Lung (tissue), 12 donors: ENCODE measurements around the gene HLA-DPB1. TPM values are rescaled to one million over a fixed set of nuclear protein-coding genes. Genes with fewer than 3 reads are reported as not detected.

Source experiments
- ATAC-seq: fragments of 200-7000 bp; cut with Tn5 transposase; one replicate; pipeline ENCODE4 v1.9.1; 2020; ENCODE audit warnings: moderate number of reproducible peaks; ENCODE audit not compliant: insufficient read depth, low FRiP score
- DNase-seq, 3 donors: peaks; one replicate each; pipeline ENCODE4 v3.0.0-alpha.2; 2013 to 2017
- H3K27ac ChIP-seq, 2 donors: one replicate each; pipeline ENCODE4 v1.5.1; 2013; ENCODE audit warnings: mild to moderate bottlenecking in 2 of 2, moderate library complexity in 2 of 2, control low read depth in 1 of 2, inconsistent platforms in 1 of 2, low read depth in 1 of 2, low read length in 1 of 2
- H3K27me3 ChIP-seq, 3 donors: one replicate each; pipeline ENCODE4 v1.5.1; 2013; ENCODE audit warnings: low read length in 2 of 3; ENCODE audit not compliant: control insufficient read depth in 3 of 3, insufficient read depth in 3 of 3
- H3K36me3 ChIP-seq, 4 donors: one replicate each; pipeline ENCODE4 v1.5.1; 2013; ENCODE audit warnings: low read length in 4 of 4, mild to moderate bottlenecking in 1 of 4, moderate library complexity in 1 of 4; ENCODE audit not compliant: control insufficient read depth in 4 of 4, insufficient read depth in 4 of 4
- H3K4me1 ChIP-seq, 5 donors: one replicate each; pipeline ENCODE4 v1.5.1; 2013; ENCODE audit warnings: low read length in 5 of 5, mild to moderate bottlenecking in 2 of 5, moderate library complexity in 1 of 5; ENCODE audit not compliant: control insufficient read depth in 5 of 5, insufficient read depth in 5 of 5
- H3K4me3 ChIP-seq: one replicate; pipeline ENCODE4 v1.5.1; 2013; ENCODE audit warnings: mild to moderate bottlenecking, control low read depth, moderate library complexity
- H3K9ac ChIP-seq, 2 donors: one replicate each; pipeline ENCODE4 v1.5.1; 2013; ENCODE audit warnings: low read length in 2 of 2, control low read depth in 1 of 2; ENCODE audit not compliant: insufficient read depth in 1 of 2
- H3K9me3 ChIP-seq, 4 donors: one replicate each; pipeline ENCODE4 v1.5.1; 2013; ENCODE audit warnings: low read length in 3 of 4, mild to moderate bottlenecking in 1 of 4, moderate library complexity in 1 of 4; ENCODE audit not compliant: control insufficient read depth in 4 of 4, insufficient read depth in 3 of 4
- WGBS, 2 donors: extraction: QIAGEN DNeasy Blood & Tissue Kit; methylation state at CpG; one replicate each; pipeline ENCODE4 v1.1.7; 2013; 5-methylcytosine and 5-hydroxymethylcytosine counted together
- polyA plus RNA-seq, 2 donors: library from polyadenylated mRNA; stranded (reverse); fragments of 200-250 nt; gene quantifications; one replicate each; pipeline ENCODE4 v1.2.1, GENCODE V29; 2013
- total RNA-seq, 2 donors: library from RNA; depleted of rRNA in 1 of 2; stranded (reverse); fragments of >200 nt in 1 of 2; gene quantifications; one replicate each; pipeline ENCODE4 v1.2.1, GENCODE V29; 2014 to 2021
- TF ChIP-seq, protein P1 (sequence below): IDR thresholded peaks from 2 replicates; pipeline ENCODE4 v1.5.1; 2012; ENCODE audit warnings: mild to moderate bottlenecking; ENCODE audit errors: control extremely low read depth, extremely low read depth
- donor health status: control.
- donor health status: control.
- donor health status: Bipolar disorder and iron deficiency.
- donor health status: healthy.
- donor health status: DM: yes; HTN: yes; CAD: no.

The HLA-DPB1 gene
- total and polyA plus RNA-seq, 4 donors, result 69.8 to 240 (median 202) TPM

DNA sequence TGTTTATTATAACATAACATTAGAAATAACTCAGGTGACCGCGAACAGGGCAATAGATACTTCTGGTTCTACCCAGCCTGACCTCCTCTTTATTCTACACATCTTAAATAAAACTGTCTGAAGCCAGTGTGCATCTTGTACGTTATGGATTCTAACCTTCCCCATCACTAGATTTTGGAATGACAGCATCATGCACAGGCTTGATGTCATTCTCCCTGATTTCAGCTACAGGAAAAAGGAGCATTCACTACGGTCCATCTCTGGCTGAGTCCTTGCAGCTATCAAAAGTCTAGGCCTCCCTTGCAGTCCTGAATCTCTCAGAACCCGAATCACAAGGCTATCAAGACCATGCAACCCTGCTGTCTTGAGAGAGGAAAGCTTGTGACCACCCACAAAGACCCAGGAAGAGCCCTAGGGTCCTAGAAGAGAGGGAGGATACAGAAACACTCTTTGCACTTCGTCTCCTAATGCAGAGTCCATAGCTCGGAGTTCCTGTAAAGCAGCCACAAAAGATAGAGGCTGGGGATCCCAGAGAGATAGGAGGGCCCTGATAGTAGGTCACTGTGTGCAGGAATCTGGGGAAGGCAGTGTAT, 3.2 kb upstream of the HLA-DPB1 start:
- no peak for ATAC-seq
- TF ChIP-seq, protein P1, sequence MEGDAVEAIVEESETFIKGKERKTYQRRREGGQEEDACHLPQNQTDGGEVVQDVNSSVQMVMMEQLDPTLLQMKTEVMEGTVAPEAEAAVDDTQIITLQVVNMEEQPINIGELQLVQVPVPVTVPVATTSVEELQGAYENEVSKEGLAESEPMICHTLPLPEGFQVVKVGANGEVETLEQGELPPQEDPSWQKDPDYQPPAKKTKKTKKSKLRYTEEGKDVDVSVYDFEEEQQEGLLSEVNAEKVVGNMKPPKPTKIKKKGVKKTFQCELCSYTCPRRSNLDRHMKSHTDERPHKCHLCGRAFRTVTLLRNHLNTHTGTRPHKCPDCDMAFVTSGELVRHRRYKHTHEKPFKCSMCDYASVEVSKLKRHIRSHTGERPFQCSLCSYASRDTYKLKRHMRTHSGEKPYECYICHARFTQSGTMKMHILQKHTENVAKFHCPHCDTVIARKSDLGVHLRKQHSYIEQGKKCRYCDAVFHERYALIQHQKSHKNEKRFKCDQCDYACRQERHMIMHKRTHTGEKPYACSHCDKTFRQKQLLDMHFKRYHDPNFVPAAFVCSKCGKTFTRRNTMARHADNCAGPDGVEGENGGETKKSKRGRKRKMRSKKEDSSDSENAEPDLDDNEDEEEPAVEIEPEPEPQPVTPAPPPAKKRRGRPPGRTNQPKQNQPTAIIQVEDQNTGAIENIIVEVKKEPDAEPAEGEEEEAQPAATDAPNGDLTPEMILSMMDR, result no peak
- Histone ChIP-seq H3K27me3 (peaks cover 0 to 23% (median 0%) of the 10 kb centered on the region in 3 donors), H3K27ac (peak overlapping the region in 1 of 2 donors; percentile 69), H3K9ac (no peak overlapping the region), H3K4me1 (peaks cover 0 to 5% (median 0%) of the 10 kb centered on the region in 5 donors), H3K4me3 (no peak overlapping the region), H3K36me3 (peaks cover 0 to 10% (median 0%) of the 10 kb centered on the region in 4 donors), H3K9me3 (no peaks in the 10 kb centered on the region)
- no peak for DNase-seq
- 38 to 44% methylated on average over 7 of the region's 7 CpGs for WGBS, 2 donors

DNA sequence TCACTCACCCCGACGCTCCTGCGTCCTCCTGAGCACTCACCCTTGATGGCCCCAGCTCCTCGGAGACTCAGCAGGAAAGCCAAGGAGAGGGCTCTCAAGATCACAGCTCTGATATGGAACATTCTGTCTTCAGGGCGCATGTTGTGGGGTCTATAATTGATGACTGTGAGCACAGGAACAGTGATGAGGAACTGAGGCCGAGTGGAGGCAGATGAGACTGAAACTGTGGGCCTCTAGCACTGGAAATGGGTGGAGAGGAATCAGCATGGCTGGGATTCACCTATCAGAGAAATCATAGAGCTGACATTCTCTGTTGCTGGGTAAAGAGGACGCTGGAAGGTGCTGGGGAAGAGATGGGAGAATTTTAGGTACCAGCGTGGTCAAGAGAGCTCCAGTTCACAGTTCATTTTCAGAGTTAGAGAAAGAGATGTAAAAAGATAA, 2.3 kb upstream of the HLA-DPB1 start, which contains the start of gene HLA-DPA1:
HLA-DPA1 (minus strand) TSS at position 219 of the 441 bp plus-strand sequence.
- WGBS, 2 donors, result 14 to 18% methylated on average over 8 of the region's 8 CpGs
- ATAC-seq (peak; percentile 73), DNase-seq (no peak)
- TF ChIP-seq, protein P1, result no peak
- Histone ChIP-seq H3K4me1 (peaks cover 0 to 5% (median 0%) of the 10 kb centered on the region in 5 donors), H3K4me3 (peak within 1 kb of the TSS; percentile 39), H3K9me3 (no peaks in the 10 kb centered on the region), H3K27me3 (peaks cover 0 to 23% (median 0%) of the 10 kb centered on the region in 3 donors), H3K27ac (peak within 1 kb of the TSS in 1 of 2 donors; percentile 75), H3K36me3 (peaks cover 0 to 11% (median 0%) of the 10 kb centered on the region in 4 donors), H3K9ac (no peak within 1 kb of the TSS)

DNA sequence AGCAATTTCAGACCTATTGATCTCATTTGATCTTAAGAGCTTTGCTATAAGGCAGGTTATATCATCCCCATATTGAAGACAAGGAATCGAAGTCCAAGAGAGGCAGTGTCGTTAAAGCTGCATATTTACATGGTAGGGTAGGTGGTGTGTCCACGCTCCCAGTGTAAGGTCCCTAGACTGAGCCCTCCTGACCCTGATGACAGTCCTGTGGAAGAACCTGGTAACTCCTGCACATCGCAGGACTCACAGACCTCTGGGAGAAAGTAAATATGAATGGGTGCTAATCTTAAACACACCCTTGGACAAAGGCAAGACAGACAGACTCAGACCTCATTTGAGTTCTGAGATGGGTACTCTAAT, 602 bp upstream of the HLA-DPB1 start:
- Histone ChIP-seq H3K9ac (no peak overlapping the region), H3K27ac (peak overlapping the region in 1 of 2 donors; percentile 85), H3K9me3 (no peaks in the 10 kb centered on the region), H3K4me3 (no peak overlapping the region), H3K36me3 (peaks cover 0 to 2% (median 0%) of the 10 kb centered on the region in 4 donors), H3K4me1 (peaks cover 0 to 7% (median 0%) of the 10 kb centered on the region in 5 donors), H3K27me3 (peaks cover 0 to 21% (median 0%) of the 10 kb centered on the region in 3 donors)
- WGBS, 2 donors, result 87 to 95% methylated on average over 4 of the region's 4 CpGs
- ATAC-seq (no peak), DNase-seq (no peak)
- TF ChIP-seq, protein P1, result no peak
